ENCODE measurements around the gene MB.

The MB gene

DNA sequence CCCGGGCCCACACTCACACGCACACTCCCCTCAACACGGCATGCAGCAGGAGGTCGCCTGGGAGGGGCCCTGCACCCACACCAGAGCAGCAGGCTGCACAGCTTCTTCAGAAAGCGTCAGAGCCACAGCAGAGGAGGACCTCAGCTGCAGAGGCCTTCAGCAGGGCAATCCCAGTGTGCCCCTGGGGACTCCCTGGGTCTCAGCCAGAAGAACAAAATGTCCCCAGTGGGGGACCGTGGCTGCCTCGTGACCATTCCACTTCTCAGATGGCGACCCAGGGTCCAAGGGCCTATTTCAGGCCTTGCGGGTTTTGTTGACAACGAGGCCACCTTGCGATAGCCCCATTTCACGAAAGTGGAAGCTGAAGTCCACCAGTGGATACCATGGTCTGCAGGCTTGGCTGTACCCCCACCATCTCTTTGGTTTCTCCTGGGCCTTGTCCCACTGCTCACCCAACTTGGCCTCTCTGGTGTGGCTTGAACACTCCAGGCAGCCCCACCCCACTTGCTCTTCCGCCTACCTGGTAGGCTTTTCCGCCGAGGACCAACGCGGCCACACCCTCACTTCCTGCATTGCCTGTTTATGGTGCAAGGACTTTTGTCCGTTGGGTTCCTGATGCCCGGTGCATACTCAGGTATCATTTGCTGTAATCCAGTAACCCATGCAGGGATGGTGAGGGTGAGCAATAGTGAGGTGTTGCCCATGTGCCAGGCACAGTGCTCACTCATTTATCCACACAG lies 38.1 kb downstream of the MB start:
- Histone ChIP-seq H3K4me3 (ENCODE audit: low read depth, low read length) (no peak overlapping the region), H3K36me3 (replicated peaks) (no peaks in the 10 kb centered on the region), H3K27ac (no peak overlapping the region), H3K27me3 (replicated peaks) (no peaks in the 10 kb centered on the region)
- in situ Hi-C loops (cut with HindIII; ENCODE audit: low pct_ligation_motif_present, low sequenced_read_pairs) = loop anchor here (25.0 kb wide), 1 partner anchor 142 kb away; no protein-coding TSS in a partner anchor
- TF ChIP-seq, protein P1, sequence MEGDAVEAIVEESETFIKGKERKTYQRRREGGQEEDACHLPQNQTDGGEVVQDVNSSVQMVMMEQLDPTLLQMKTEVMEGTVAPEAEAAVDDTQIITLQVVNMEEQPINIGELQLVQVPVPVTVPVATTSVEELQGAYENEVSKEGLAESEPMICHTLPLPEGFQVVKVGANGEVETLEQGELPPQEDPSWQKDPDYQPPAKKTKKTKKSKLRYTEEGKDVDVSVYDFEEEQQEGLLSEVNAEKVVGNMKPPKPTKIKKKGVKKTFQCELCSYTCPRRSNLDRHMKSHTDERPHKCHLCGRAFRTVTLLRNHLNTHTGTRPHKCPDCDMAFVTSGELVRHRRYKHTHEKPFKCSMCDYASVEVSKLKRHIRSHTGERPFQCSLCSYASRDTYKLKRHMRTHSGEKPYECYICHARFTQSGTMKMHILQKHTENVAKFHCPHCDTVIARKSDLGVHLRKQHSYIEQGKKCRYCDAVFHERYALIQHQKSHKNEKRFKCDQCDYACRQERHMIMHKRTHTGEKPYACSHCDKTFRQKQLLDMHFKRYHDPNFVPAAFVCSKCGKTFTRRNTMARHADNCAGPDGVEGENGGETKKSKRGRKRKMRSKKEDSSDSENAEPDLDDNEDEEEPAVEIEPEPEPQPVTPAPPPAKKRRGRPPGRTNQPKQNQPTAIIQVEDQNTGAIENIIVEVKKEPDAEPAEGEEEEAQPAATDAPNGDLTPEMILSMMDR (IDR thresholded peaks at IDR 0.05; ENCODE audit: low read depth, low read length, missing control alignments) = no peak
- DNase-seq = no peak

DNA sequence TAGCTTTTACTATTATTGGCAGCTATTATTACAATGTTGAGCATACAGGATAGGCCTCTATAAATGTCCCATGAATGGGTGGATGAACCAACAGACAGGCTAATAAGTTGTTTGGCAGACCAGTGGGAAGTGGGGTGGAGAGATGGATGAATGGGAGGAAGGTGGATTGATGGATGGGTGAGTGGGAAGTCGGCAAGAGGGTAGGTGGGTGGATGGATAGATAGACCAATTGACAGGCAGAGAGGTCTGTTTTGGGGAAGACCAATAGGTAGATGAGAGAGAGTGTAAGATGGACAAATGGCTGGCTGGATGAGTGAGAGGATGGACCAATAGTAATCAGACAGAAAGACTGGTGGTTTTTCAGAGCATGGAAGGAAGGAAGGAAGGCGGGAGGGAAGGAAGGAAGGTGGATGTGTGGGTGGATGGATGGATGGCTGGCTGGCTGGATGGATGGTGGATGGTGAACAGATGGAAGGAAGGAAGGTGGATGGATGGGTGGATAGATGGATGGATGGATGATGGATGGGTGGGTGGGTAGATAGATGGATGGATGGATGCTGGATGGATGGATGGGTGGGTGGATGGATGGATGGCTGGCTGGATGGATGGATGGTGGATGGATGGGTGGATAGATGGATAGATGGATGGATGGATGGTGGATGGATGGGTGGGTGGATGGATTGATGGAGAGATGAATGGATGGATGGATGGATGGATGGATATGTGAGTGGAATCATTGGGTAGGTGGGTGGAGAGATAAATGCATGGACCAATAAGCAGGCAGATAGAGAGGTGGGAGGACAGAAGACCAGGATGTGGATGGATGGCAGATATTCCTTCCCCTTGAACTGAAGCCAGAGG lies 39.1 kb downstream of the MB start:
- in situ Hi-C loops (cut with HindIII; ENCODE audit: low pct_ligation_motif_present, low sequenced_read_pairs) = loop anchor here (25.0 kb wide), 1 partner anchor 141 kb away; no protein-coding TSS in a partner anchor
- H3K4me3 ChIP-seq (ENCODE audit: low read depth, low read length) = no peak overlapping the region
- H3K27ac ChIP-seq = no peak overlapping the region
- no peaks in the 10 kb centered on the region for H3K36me3 ChIP-seq (replicated peaks)
- no peaks in the 10 kb centered on the region for H3K27me3 ChIP-seq (replicated peaks)
- TF ChIP-seq, protein P1 (IDR thresholded peaks at IDR 0.05; ENCODE audit: low read depth, low read length, missing control alignments) = no peak
- no peak for DNase-seq

DNA sequence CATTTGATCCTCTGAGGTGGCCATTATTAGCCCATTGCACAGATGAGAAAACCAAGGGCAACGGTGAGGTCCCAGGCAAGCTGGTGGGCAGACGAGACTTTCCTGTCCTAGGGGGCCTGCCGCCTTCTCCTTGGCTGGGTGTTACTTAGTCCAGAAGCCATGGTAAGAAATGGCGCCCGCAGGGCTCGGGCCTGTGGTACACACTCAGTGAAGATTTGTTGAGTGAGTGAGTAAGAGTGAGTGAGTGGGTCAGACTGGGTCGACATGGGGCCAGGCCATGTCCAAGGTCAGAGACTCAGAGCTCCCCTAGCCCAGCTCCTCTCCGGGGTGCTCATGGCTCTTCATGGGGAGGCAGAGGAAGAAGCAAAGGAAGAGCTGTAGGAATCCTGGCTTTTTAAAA lies 40.5 kb downstream of the MB start:
- H3K4me3 ChIP-seq (ENCODE audit: low read depth, low read length) = no peak overlapping the region
- H3K27me3 ChIP-seq (replicated peaks) = no peaks in the 10 kb centered on the region
- in situ Hi-C loops (cut with HindIII; ENCODE audit: low pct_ligation_motif_present, low sequenced_read_pairs) = loop anchor here (25.0 kb wide), 1 partner anchor 139 kb away; no protein-coding TSS in a partner anchor
- no peaks in the 10 kb centered on the region for H3K36me3 ChIP-seq (replicated peaks)
- DNase-seq = no peak
- no peak overlapping the region for H3K27ac ChIP-seq
- TF ChIP-seq, protein P1 (IDR thresholded peaks at IDR 0.05; ENCODE audit: low read depth, low read length, missing control alignments) = no peak

DNA sequence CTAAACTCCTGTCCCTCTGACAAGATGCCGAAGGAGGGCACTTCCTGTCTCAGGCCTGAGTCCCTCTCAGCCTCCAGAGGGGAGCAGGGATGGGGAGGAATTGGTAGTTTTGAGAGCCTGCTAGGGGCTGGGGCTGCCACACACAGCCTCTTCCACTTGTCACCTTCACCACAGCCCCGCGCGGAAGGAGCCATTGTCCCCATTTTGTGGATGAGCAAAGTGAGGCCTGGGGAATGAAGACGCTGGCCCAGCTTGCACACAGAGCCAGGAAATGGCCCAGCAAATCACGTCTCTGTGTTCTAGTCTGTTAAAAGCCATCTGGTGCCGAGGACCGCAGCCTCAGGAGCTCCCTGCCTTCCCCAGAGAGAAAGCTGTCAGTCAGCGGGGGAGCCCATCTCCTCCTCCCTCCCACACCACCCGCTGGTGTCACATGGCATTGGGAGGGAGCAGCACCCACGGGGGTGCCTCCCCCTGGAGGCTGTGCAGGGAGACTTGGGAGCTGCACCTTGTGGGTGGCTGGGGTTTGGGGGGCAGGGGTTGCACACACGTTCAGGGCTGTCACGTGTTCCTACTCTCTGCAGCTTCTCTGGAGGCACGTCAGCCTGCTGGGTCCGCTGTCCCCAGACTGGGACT lies 41.9 kb downstream of the MB start:
- Histone ChIP-seq H3K27ac (no peak overlapping the region), H3K4me3 (ENCODE audit: low read depth, low read length) (no peak overlapping the region), H3K27me3 (replicated peaks) (no peaks in the 10 kb centered on the region), H3K36me3 (replicated peaks) (no peaks in the 10 kb centered on the region)
- in situ Hi-C loops (cut with HindIII; ENCODE audit: low pct_ligation_motif_present, low sequenced_read_pairs) = loop anchor here (25.0 kb wide), 1 partner anchor 138 kb away; no protein-coding TSS in a partner anchor
- no peak for DNase-seq
- TF ChIP-seq, protein P1 (IDR thresholded peaks at IDR 0.05; ENCODE audit: low read depth, low read length, missing control alignments) = peak; percentile 19

DNA sequence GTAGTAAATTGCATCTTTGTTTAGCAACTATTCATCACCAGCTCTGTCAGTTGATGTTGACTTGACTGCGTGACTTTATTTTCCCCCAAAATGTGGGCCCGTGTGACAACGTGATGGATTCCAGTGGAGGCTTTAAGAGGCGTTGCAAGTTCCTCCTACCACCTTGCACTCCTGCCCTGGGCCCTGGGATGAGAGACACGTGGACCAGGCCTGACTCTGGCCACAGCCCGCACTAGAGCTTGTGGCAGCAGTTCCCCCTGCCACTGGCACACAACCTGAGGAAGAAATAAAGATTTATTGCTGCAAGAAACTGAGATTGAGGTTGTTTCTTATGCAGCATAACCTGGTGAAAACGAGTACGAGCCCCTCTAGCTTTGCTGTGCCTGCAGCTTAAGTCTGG lies 44.6 kb downstream of the MB start:
- TF ChIP-seq, protein P1 (IDR thresholded peaks at IDR 0.05; ENCODE audit: low read depth, low read length, missing control alignments) = no peak
- no peak overlapping the region for H3K27ac ChIP-seq
- H3K4me3 ChIP-seq (ENCODE audit: low read depth, low read length) = no peak overlapping the region
- no peaks in the 10 kb centered on the region for H3K27me3 ChIP-seq (replicated peaks)
- no peaks in the 10 kb centered on the region for H3K36me3 ChIP-seq (replicated peaks)
- DNase-seq = no peak
- in situ Hi-C loops (cut with HindIII; ENCODE audit: low pct_ligation_motif_present, low sequenced_read_pairs) = no loop called here
